OCI-LY1 (cell line): ENCODE data around the gene ZNF618.

Experiments used
- EZH2 ChIP-seq: fragments of 200-600 bp; sonication (generic), shearing (Covaris generic); IDR thresholded peaks from 2 replicates; pipeline ENCODE4 v1.8.0; 2017; ENCODE audit warnings: borderline replicate concordance, mixed run types, mild to moderate bottlenecking, antibody characterized with exemption, low read length, moderate library complexity, mixed read lengths
- TF ChIP-seq, protein P1 (sequence below): fragments of 200-600 bp; sonication (generic), shearing (Covaris generic); IDR thresholded peaks from 2 replicates; pipeline ENCODE4 v1.5.1; 2017; ENCODE audit warnings: mild to moderate bottlenecking, antibody characterized with exemption, low read length, moderate library complexity, mixed read lengths

DNA sequence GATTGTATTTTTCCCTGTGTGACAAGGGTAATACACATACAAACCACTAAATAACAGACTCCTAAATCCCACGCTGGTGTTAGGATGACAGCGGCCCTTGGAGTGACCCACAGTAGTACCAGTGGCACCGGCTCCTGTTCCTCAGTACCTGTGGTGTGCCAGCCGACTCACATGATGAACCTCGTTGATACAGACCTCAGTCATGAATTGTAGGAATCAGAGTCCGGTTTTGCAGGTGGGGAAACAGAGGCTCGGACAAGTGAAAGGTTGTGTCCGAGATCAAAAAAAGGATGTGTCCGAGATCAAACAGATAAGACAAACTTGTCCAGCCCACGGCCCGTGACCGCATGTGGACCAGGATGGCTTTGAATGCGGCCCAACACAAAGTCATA is 124.0 kb downstream of the ZNF618 start:
- TF ChIP-seq, protein P1, sequence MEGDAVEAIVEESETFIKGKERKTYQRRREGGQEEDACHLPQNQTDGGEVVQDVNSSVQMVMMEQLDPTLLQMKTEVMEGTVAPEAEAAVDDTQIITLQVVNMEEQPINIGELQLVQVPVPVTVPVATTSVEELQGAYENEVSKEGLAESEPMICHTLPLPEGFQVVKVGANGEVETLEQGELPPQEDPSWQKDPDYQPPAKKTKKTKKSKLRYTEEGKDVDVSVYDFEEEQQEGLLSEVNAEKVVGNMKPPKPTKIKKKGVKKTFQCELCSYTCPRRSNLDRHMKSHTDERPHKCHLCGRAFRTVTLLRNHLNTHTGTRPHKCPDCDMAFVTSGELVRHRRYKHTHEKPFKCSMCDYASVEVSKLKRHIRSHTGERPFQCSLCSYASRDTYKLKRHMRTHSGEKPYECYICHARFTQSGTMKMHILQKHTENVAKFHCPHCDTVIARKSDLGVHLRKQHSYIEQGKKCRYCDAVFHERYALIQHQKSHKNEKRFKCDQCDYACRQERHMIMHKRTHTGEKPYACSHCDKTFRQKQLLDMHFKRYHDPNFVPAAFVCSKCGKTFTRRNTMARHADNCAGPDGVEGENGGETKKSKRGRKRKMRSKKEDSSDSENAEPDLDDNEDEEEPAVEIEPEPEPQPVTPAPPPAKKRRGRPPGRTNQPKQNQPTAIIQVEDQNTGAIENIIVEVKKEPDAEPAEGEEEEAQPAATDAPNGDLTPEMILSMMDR = no peak
- no peak for TF ChIP-seq EZH2
